ENCODE data around the gene AGMO.

- TF ChIP-seq CTCF (IDR thresholded peaks at IDR 0.05; ENCODE audit: poor library complexity) (no peak), EZH2 (IDR thresholded peaks at IDR 0.05; ENCODE audit: borderline replicate concordance) (no peak), EZH2phosphoT487 (IDR thresholded peaks at IDR 0.05; ENCODE audit: low read depth, severe bottlenecking, unreplicated experiment) (no peak)
Measured at GRCh38 chr7:15602236-15602635, 40.4 kb upstream of the AGMO start.

All from hepatocyte (in vitro differentiated cells).